OCI-LY7 (cell line): ENCODE results near the gene FLRT1. TPM values are rescaled to one million over a fixed set of nuclear protein-coding genes. Genes with fewer than 3 reads are reported as not detected.

Experiments used
- BruUV-seq: library from RNA; stranded (reverse); fragments of 400-500 nt; replicated peaks from 2 replicates; lab custom pipeline; 2021; lab: Mats Ljungman, UMichigan
- CTCF ChIA-PET: fragments of 300-600 bp; sonication (Branson Sonifier 250); formaldehyde crosslinking; loops from one replicate; lab custom pipeline; 2022; ENCODE audit warnings: antibody characterized with exemption; ENCODE audit not compliant: unreplicated experiment; lab: Charles Lee
- POLR2A ChIA-PET: fragments of 300-600 bp; sonication (Branson Sonifier 250); formaldehyde crosslinking; loops from one replicate; lab custom pipeline; 2022; ENCODE audit warnings: antibody characterized with exemption; lab: Charles Lee
- DNase-seq: peaks from one replicate; pipeline ENCODE4 v3.0.0-alpha.2; 2015; ENCODE audit warnings: low spot score
- H2AFZ ChIP-seq: fragments of 200-600 bp; sonication (generic), shearing (Covaris generic); 2 replicates; pipeline ENCODE4 v1.6.1; 2014; ENCODE audit warnings: mild to moderate bottlenecking, antibody characterized with exemption, low read length, moderate library complexity
- H3K27ac ChIP-seq: fragments of 200-600 bp; sonication (generic); 2 replicates; pipeline ENCODE4 v1.5.1; 2014; ENCODE audit warnings: mixed run types, low read depth, mild to moderate bottlenecking, moderate library complexity, low read length, inconsistent platforms; ENCODE audit not compliant: poor library complexity, severe bottlenecking
- H3K36me3 ChIP-seq: fragments of 200-600 bp; sonication (generic); 2 replicates; pipeline ENCODE4 v1.6.1; 2014; ENCODE audit warnings: mild to moderate bottlenecking, antibody characterized with exemption, low read length, moderate library complexity, mixed read lengths; ENCODE audit not compliant: insufficient read depth
- H3K4me1 ChIP-seq: fragments of 200-600 bp; sonication (generic); 2 replicates; pipeline ENCODE4 v1.5.1; 2014; ENCODE audit warnings: mild to moderate bottlenecking, low read length; ENCODE audit not compliant: insufficient read depth, poor library complexity, severe bottlenecking
- H3K4me2 ChIP-seq: fragments of 200-600 bp; sonication (generic); 2 replicates; pipeline ENCODE4 v1.6.1; 2014; ENCODE audit warnings: mild to moderate bottlenecking, low read length
- H3K4me3 ChIP-seq: fragments of 200-600 bp; sonication (generic); 2 replicates; pipeline ENCODE4 v1.5.1; 2014; ENCODE audit warnings: mild to moderate bottlenecking, low read depth, low read length; ENCODE audit not compliant: poor library complexity, severe bottlenecking
- H3K79me2 ChIP-seq: fragments of 200-600 bp; sonication (generic); 2 replicates; pipeline ENCODE4 v1.6.1; 2016; ENCODE audit warnings: low read depth, mild to moderate bottlenecking, low read length, moderate library complexity, mixed read lengths; ENCODE audit not compliant: insufficient read depth
- H3K9me2 ChIP-seq: fragments of 200-600 bp; sonication (generic); 2 replicates; pipeline ENCODE4 v1.6.1; 2016; ENCODE audit warnings: mild to moderate bottlenecking, low read length, mixed read lengths; ENCODE audit not compliant: insufficient read depth
- H3K9me3 ChIP-seq: fragments of 200-600 bp; sonication (generic); 2 replicates; pipeline ENCODE4 v1.6.1; 2014; ENCODE audit warnings: mild to moderate bottlenecking, mixed run types, low read length, mixed read lengths
- H4K20me1 ChIP-seq: fragments of 200-600 bp; sonication (generic); 2 replicates; pipeline ENCODE4 v1.6.1; 2014; ENCODE audit warnings: mild to moderate bottlenecking, antibody characterized with exemption, low read length, moderate library complexity, mixed read lengths; ENCODE audit not compliant: insufficient read depth
- EZH2phosphoT487 ChIP-seq: fragments of 200-600 bp; sonication (generic); IDR thresholded peaks from 2 replicates; pipeline ENCODE4 v1.6.1; 2018; ENCODE audit warnings: low read depth, borderline replicate concordance, mild to moderate bottlenecking, mixed run types, antibody characterized with exemption, low read length, moderate library complexity, mixed read lengths
- intact Hi-C: fragments of 100-400 bp; cut with micrococcal nuclease; formaldehyde crosslinking; loops from one replicate; pipeline ENCODE4 v1.10.0; 2022; ENCODE audit not compliant: unreplicated experiment
- total RNA-seq, 2 experiments: library from RNA; depleted of rRNA in 1 of 2; stranded (reverse); fragments of >200 nt in 1 of 2; shearing (Covaris generic) in 1 of 2; gene quantifications; 2 replicates each; pipeline ENCODE4 v1.2.3, GENCODE V29; 2014 to 2022
- TF ChIP-seq, protein P1 (sequence below): fragments of 200-600 bp; sonication (generic); conservative IDR thresholded peaks from 2 replicates; pipeline ENCODE4 v1.5.1; 2014; ENCODE audit warnings: mild to moderate bottlenecking, antibody characterized with exemption, low read length, moderate library complexity, mixed read lengths

The FLRT1 gene
- total RNA-seq, 2 experiments from 2014 or later: not detected

- Histone ChIP-seq H3K36me3 (no peaks in the 10 kb centered on the region), H3K4me3 (no peak overlapping the region), H3K4me1 (peaks cover 15% of the 10 kb centered on the region), H4K20me1 (no peaks in the 10 kb centered on the region), H3K9me3 (no peaks in the 10 kb centered on the region), H3K9me2 (no peaks in the 10 kb centered on the region), H2AFZ (no peak overlapping the region), H3K4me2 (no peak overlapping the region), H3K79me2 (no peaks in the 10 kb centered on the region), H3K27ac (no peak overlapping the region)
- TF ChIP-seq, protein P1, sequence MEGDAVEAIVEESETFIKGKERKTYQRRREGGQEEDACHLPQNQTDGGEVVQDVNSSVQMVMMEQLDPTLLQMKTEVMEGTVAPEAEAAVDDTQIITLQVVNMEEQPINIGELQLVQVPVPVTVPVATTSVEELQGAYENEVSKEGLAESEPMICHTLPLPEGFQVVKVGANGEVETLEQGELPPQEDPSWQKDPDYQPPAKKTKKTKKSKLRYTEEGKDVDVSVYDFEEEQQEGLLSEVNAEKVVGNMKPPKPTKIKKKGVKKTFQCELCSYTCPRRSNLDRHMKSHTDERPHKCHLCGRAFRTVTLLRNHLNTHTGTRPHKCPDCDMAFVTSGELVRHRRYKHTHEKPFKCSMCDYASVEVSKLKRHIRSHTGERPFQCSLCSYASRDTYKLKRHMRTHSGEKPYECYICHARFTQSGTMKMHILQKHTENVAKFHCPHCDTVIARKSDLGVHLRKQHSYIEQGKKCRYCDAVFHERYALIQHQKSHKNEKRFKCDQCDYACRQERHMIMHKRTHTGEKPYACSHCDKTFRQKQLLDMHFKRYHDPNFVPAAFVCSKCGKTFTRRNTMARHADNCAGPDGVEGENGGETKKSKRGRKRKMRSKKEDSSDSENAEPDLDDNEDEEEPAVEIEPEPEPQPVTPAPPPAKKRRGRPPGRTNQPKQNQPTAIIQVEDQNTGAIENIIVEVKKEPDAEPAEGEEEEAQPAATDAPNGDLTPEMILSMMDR: no peak
- TF ChIP-seq EZH2phosphoT487: no peak
- intact Hi-C loops: no loop called here
- ChIA-PET POLR2A (no interaction called here), CTCF (no interaction called here)
- BruUV-seq: no TSS peak
- no peak for DNase-seq
Observed at GRCh38 chr11:64032050-64032449, 3.7 kb upstream of the FLRT1 start.

DNA sequence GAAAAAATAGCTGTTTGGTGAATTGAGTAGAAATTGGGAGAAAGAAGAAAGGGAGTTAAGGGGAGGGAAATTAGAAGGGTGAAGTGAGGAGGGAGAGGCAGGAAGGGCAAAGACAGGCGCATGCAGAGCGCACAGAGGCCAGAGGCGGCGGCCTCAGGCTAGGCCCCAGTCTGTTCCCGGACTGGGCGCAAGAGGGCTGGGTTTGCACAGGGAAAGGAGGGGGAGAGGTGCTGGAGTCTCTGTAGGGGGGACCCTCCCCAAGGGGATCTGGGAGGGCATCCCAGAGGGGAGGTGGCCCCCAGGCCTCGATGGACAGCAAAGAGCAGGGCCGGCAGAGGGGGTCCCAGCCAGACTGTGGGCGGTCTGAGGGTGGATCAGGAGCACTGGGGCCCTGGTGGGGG, 1.3 kb upstream of the FLRT1 start:
- Histone ChIP-seq H3K79me2 (no peaks in the 10 kb centered on the region), H3K27ac (no peak overlapping the region), H3K4me3 (no peak overlapping the region), H3K9me3 (no peaks in the 10 kb centered on the region), H3K4me2 (no peak overlapping the region), H3K4me1 (no peaks in the 10 kb centered on the region), H4K20me1 (no peaks in the 10 kb centered on the region), H2AFZ (no peak overlapping the region), H3K36me3 (no peaks in the 10 kb centered on the region), H3K9me2 (no peaks in the 10 kb centered on the region)
- no TSS peak for BruUV-seq
- no peak for DNase-seq
- no peak for TF ChIP-seq EZH2phosphoT487
- TF ChIP-seq, protein P1: no peak
- CTCF ChIA-PET: no interaction called here
- POLR2A ChIA-PET: interaction anchor here (1.3 kb wide), 1 partner anchor 10 kb away, joined by 4 read pairs; no protein-coding TSS in a partner anchor
- intact Hi-C loops: no loop called here

DNA sequence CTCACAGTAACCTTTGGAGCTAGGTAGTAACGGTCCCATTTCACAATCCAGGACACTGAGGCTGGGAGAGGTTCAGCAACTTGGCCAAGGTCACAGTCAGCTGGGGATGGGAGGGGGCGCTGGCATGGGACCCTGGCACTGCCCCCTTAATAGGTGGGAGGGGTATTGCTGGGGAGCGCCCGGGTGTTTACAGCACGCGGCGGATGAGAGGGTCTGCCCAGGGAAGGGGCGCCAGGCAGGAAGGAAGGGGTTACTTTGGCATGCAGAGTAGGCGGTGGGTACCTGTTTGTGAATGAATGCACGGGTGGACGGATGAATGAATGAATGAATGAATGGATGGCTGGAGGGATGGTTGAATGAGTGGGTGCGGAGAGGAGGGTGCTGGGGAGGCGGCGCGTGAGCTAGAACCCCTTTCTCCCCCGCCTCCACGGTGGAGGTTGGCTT, 628 bp upstream of the FLRT1 start:
- Histone ChIP-seq H3K4me3 (no peak overlapping the region), H2AFZ (no peak overlapping the region), H3K79me2 (no peaks in the 10 kb centered on the region), H3K36me3 (no peaks in the 10 kb centered on the region), H3K9me3 (no peaks in the 10 kb centered on the region), H4K20me1 (no peaks in the 10 kb centered on the region), H3K4me1 (no peaks in the 10 kb centered on the region), H3K4me2 (no peak overlapping the region), H3K27ac (no peak overlapping the region), H3K9me2 (no peaks in the 10 kb centered on the region)
- intact Hi-C loops: no loop called here
- ChIA-PET CTCF (no interaction called here), POLR2A (no interaction called here)
- BruUV-seq: no TSS peak
- no peak for DNase-seq
- TF ChIP-seq, protein P1: no peak
- no peak for TF ChIP-seq EZH2phosphoT487
